Measurements from ENCODE around the gene PBX4.
"Not testable (repeated sequence)": the region's sequence is repeated elsewhere in the genome, so short reads cannot be mapped to it uniquely, and the experiment has no call there.

PBX4 gene

DNA sequence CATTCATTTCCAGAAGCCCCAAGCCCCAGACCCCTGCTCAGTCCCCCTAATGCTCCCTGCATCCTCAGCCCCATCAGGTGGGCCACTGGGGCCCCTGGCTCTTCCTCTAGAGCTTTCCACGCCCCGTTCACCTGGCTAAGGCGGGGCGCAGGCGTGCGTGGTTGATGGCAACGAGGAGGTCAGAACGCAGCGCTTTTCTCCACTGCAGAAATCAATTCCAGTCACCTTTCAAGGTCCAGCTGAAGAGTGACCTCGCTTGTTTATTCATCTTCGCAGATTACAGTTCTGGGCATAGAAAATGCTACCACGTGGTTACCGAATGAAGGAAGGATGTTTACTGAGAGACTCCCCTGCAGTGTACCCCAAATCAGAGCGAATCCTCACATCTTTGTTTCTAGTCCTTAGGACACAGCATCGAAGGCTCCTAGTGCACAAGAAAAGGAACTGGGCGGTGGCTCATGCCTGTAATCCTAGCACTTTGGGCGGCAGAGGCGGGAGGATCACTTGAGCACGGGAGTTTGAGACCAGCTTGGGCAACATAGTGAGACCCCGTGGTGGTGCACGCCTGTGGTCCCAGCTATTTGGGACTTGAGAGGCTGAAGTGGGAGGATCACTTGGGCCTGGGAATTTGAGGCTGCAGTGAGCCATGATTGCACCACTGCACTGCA lies 828 bp upstream of the PBX4 start:
- peaks cover 44% of the 10 kb centered on the region for H3K4me1 Mint-ChIP-seq
- no peaks in the 10 kb centered on the region for H3K9me3 Mint-ChIP-seq
- peak overlapping the region; percentile 88 for H3K4me3 Mint-ChIP-seq
- H3K27me3 Mint-ChIP-seq = no peaks in the 10 kb centered on the region
- H3K27ac Mint-ChIP-seq = peak overlapping the region; percentile 46
- H3K36me3 Mint-ChIP-seq = no peaks in the 10 kb centered on the region

DNA sequence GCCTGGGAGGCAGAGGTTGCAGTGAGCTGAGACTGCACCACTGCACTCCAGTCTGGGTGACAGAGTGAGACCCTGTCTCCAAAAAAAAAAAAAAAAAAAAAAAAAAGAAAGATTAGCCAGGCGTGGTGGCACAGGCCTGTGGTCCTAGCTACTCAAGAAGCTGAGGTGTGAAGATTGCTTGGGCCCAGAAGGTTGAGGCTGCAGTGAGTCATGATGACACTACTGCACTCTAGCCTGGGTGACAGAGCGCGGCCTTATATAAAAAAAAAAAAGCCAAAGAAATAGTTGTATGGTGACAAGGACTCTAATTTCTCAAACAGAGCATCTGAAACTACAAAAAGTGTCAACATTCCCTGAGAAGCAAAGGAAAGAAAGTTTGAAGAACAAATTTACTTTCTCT lies 3.4 kb downstream of the PBX4 start:
- peaks cover 69% of the 10 kb centered on the region for H3K4me1 Mint-ChIP-seq
- H3K4me3 Mint-ChIP-seq = peak overlapping the region; percentile 69
- peak overlapping the region; percentile 79 for H3K27ac Mint-ChIP-seq
- H3K9me3 Mint-ChIP-seq = no peaks in the 10 kb centered on the region
- no peaks in the 10 kb centered on the region for H3K27me3 Mint-ChIP-seq
- no peaks in the 10 kb centered on the region for H3K36me3 Mint-ChIP-seq

DNA sequence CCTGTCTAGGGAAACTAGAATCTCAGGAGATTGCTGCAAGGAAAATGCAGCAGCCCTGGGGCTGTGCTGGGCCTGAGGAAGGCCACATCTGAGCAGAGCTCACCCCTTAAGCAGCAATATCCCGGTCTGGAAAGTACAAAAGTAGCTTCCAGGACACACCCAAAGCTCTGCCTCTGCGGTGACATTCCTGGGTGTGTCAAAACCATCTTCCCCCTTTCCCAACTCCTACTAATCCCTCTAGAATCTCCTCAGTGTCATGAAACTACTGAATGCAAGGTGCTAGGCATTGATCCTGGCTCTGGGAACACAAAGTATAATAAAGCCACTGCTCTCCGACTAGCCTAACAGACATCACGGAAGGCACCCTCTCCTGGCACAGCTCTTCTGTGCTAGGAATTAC lies 5.0 kb downstream of the PBX4 start:
- Mint-ChIP-seq H3K9me3 (no peaks in the 10 kb centered on the region), H3K27ac (no peak overlapping the region), H3K36me3 (peaks cover 7% of the 10 kb centered on the region), H3K27me3 (no peaks in the 10 kb centered on the region), H3K4me3 (no peak overlapping the region), H3K4me1 (peaks cover 65% of the 10 kb centered on the region)

- H3K4me1 Mint-ChIP-seq = peaks cover 59% of the 10 kb centered on the region
- H3K4me3 Mint-ChIP-seq = no peak overlapping the region
- H3K9me3 Mint-ChIP-seq = no peaks in the 10 kb centered on the region
- peaks cover 8% of the 10 kb centered on the region for H3K36me3 Mint-ChIP-seq
- no peaks in the 10 kb centered on the region for H3K27me3 Mint-ChIP-seq
- no peak overlapping the region for H3K27ac Mint-ChIP-seq
These were observed 7.9 kb downstream of the PBX4 start for GRCh38 chr19:19610376-19611202.

DNA sequence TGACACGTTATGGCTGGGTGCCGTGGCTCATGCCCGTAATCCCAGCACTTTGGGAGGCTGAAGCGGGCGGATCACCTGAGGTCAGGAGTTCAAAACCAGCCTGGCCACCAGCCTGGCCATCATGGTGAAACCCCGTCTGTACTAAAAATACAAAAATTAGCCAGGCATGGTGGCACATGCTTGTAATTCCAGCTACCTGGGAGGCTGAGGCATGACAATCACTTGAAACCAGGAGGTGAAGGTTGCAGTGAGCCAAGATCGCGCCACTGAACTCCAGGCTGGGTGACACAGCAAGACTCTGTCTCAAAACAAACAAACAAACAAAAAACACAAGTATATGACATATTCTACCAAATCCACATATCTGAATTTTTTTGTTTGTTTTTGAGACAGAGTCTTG lies 11.8 kb downstream of the PBX4 start:
- Mint-ChIP-seq H3K4me1 (peaks cover 53% of the 10 kb centered on the region), H3K27ac (peak overlapping the region; percentile 53)
- H3K9me3 Mint-ChIP-seq, H3K27me3 Mint-ChIP-seq, H3K36me3 Mint-ChIP-seq, H3K4me3 Mint-ChIP-seq: not testable (repeated sequence)

GRCh38 chr19:19606021-19606420 lies 12.5 kb downstream of the PBX4 start:
- Mint-ChIP-seq H3K9me3 (peaks cover 4% of the 10 kb centered on the region), H3K27ac (peak overlapping the region; percentile 53), H3K27me3 (no peaks in the 10 kb centered on the region), H3K36me3 (peaks cover 11% of the 10 kb centered on the region), H3K4me1 (peaks cover 57% of the 10 kb centered on the region), H3K4me3 (peak overlapping the region; percentile 27)

GRCh38 chr19:19602713-19603324 lies 15.7 kb downstream of the PBX4 start:
- peak overlapping the region; percentile 71 for H3K4me3 Mint-ChIP-seq
- no peaks in the 10 kb centered on the region for H3K27me3 Mint-ChIP-seq
- peaks cover 53% of the 10 kb centered on the region for H3K4me1 Mint-ChIP-seq
- peak overlapping the region; percentile 88 for H3K27ac Mint-ChIP-seq
- H3K9me3 Mint-ChIP-seq = peaks cover 7% of the 10 kb centered on the region
- H3K36me3 Mint-ChIP-seq = peaks cover 5% of the 10 kb centered on the region

GRCh38 chr19:19602136-19602712 lies 16.3 kb downstream of the PBX4 start:
- Mint-ChIP-seq H3K36me3 (peaks cover 5% of the 10 kb centered on the region), H3K27ac (peak overlapping the region; percentile 64), H3K4me1 (peaks cover 59% of the 10 kb centered on the region), H3K4me3 (peak overlapping the region; percentile 23), H3K27me3 (no peaks in the 10 kb centered on the region), H3K9me3 (peaks cover 7% of the 10 kb centered on the region)

DNA sequence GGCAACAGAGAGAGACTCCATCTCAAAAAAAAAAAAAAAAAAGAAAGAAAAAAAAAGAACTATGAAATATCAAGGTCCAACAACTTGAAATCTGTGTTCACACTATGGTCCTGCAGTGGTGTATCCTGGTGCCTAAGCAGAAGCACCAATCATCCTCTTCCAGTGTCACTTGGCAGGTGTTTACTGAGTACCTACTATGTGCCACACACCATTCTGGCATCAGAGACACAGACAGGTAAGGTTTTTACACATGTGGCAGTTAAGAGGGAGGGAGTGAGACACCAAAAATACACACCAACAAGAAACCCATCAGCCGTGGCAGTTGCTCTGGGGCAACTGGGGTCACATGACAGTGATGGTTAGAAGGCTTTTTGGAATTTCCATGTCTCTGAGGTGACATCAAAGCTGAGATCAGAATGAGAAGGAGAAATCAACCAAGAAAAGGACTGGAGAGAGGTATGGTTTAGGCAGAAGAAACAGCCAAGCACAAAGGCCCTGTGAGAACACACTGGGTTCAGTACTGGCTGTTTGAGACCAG lies 17.6 kb downstream of the PBX4 start:
- peaks cover 60% of the 10 kb centered on the region for H3K4me1 Mint-ChIP-seq
- peaks cover 5% of the 10 kb centered on the region for H3K36me3 Mint-ChIP-seq
- H3K9me3 Mint-ChIP-seq = peaks cover 7% of the 10 kb centered on the region
- peak overlapping the region; percentile 59 for H3K4me3 Mint-ChIP-seq
- H3K27ac Mint-ChIP-seq = peak overlapping the region; percentile 97
- no peaks in the 10 kb centered on the region for H3K27me3 Mint-ChIP-seq

DNA sequence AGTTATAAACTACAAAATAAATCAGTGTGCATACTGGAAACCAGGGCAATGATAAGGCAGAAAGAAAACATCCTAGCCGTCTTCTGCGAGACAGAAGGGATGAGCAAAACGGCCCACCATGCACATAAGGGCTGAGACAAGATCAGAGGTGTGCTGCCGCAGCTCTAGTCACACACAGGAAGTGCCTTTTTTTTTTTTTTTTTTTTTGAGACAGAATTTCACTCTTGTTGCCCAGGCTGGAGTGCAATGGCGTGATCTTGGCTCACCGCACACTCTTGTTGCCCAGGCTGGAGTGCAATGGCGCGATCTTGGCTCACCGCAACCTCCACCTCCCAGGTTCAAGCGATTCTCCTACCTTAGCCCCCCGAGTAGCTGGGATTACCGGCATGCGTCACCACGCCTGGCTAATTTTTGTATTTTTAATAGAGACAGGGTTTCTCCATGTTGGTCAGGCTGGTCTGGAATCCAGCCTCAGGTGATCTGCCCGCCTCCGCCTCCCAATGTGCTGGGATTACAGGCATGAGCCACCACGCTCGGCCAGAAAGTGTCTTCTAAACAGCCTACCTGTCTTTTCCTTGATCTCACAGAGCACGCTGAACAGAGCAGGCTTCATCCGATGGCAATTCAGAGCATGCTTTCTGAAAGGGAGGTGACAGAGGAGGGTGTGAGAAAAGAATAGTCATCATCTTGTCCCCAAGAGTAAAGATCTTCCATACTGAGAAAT lies 19.6 kb downstream of the PBX4 start:
- peak overlapping the region; percentile 85 for H3K4me3 Mint-ChIP-seq
- H3K4me1 Mint-ChIP-seq = peaks cover 72% of the 10 kb centered on the region
- not testable (repeated sequence) for H3K36me3 Mint-ChIP-seq, H3K9me3 Mint-ChIP-seq, H3K27me3 Mint-ChIP-seq
- H3K27ac Mint-ChIP-seq = peak overlapping the region; percentile 99

DNA sequence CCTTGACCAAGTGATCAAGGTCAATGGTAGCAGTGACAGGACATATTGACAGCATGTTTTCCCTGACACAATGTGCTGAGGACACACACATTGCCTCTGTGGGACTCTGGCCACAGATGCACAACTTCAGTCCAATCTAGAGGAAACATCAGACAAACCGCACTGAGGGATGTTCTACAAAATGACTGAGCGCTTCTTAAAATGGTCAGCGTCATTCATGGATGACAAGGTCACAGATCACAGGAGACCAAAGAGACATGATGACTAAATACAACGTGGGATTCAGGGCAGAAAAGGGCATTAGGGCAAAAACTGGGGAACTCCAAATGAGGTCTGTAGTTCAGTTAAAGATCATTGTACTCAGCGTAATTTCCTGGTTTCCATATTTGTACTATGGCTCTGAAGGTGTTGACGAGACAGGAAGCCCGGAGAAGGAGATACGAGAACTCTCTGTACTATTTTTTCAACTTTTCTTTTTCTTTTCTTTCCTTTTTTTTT lies 20.6 kb downstream of the PBX4 start:
- H3K4me1 Mint-ChIP-seq = peaks cover 64% of the 10 kb centered on the region
- peak overlapping the region; percentile 99 for H3K27ac Mint-ChIP-seq
- H3K36me3 Mint-ChIP-seq = peaks cover 7% of the 10 kb centered on the region
- H3K4me3 Mint-ChIP-seq = peak overlapping the region; percentile 85
- H3K9me3 Mint-ChIP-seq = peaks cover 7% of the 10 kb centered on the region
- no peaks in the 10 kb centered on the region for H3K27me3 Mint-ChIP-seq

- Mint-ChIP-seq H3K27ac (peak overlapping the region; percentile 17), H3K4me1 (peaks cover 63% of the 10 kb centered on the region), H3K4me3 (no peak overlapping the region), H3K27me3 (no peaks in the 10 kb centered on the region), H3K36me3 (peaks cover 2% of the 10 kb centered on the region), H3K9me3 (no peaks in the 10 kb centered on the region)
These were observed 23.3 kb downstream of the PBX4 start for GRCh38 chr19:19595171-19595701.

DNA sequence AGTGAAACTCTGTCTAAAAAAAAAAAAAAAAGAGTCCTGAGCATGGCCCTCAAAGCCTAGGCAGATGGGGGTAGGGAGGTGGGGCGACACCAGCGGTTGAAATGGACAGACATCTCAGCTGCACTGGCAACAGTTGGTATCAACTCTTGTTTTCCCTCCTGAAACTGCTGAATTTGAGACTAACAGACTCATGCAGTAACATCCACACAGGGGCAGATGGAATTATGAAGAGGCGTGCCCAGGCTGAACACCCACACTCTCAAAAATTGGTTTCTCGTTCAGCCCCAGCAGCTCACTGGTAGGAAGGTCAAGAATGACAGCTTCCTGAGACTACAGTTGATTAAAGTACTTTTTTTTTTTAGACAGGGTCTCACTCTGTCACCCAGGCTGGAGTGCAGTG lies 24.1 kb downstream of the PBX4 start:
- no peaks in the 10 kb centered on the region for H3K27me3 Mint-ChIP-seq
- peaks cover 2% of the 10 kb centered on the region for H3K36me3 Mint-ChIP-seq
- H3K27ac Mint-ChIP-seq = peak overlapping the region; percentile 70
- no peaks in the 10 kb centered on the region for H3K9me3 Mint-ChIP-seq
- no peak overlapping the region for H3K4me3 Mint-ChIP-seq
- H3K4me1 Mint-ChIP-seq = peaks cover 70% of the 10 kb centered on the region

- Mint-ChIP-seq H3K4me1 (peaks cover 70% of the 10 kb centered on the region), H3K27me3 (no peaks in the 10 kb centered on the region), H3K27ac (no peak overlapping the region), H3K4me3 (no peak overlapping the region), H3K9me3 (no peaks in the 10 kb centered on the region), H3K36me3 (peaks cover 2% of the 10 kb centered on the region)
These were observed 25.8 kb downstream of the PBX4 start for GRCh38 chr19:19592690-19593089.
